Neuronal stem cell (in vitro differentiated cells): ENCODE measurements around the gene SCLT1.
"Not testable (repeated sequence)": the region's sequence is repeated elsewhere in the genome, so short reads cannot be mapped to it uniquely, and the experiment has no call there.

Experiments
- DNase-seq: peaks from one replicate; pipeline ENCODE4 v3.0.0-alpha.2; 2013; ENCODE audit warnings: low spot score
- H2AFZ ChIP-seq: one replicate; pipeline ENCODE4 v1.6.1; 2013; ENCODE audit warnings: mild to moderate bottlenecking, low read length, inconsistent platforms
- H2AK5ac ChIP-seq: 2 replicates; pipeline ENCODE4 v1.6.1; 2013; ENCODE audit warnings: low read depth, mild to moderate bottlenecking, inconsistent platforms, low read length, moderate library complexity, mixed read lengths
- H2BK120ac ChIP-seq: 2 replicates; pipeline ENCODE4 v1.6.1; 2013; ENCODE audit warnings: low read depth, mild to moderate bottlenecking, inconsistent platforms, low read length, moderate library complexity, mixed read lengths
- H2BK12ac ChIP-seq: one replicate; pipeline ENCODE4 v1.6.1; 2013; ENCODE audit warnings: low read length, inconsistent platforms
- H2BK15ac ChIP-seq: 2 replicates; pipeline ENCODE4 v1.6.1; 2013; ENCODE audit warnings: mild to moderate bottlenecking, low read length, inconsistent platforms, mixed read lengths
- H2BK5ac ChIP-seq: one replicate; pipeline ENCODE4 v1.6.1; 2013; ENCODE audit warnings: inconsistent platforms, mild to moderate bottlenecking, low read length, moderate library complexity
- H3K14ac ChIP-seq: one replicate; pipeline ENCODE4 v1.6.1; 2013; ENCODE audit warnings: low read length, inconsistent platforms
- H3K18ac ChIP-seq: 2 replicates; pipeline ENCODE4 v1.6.1; 2013; ENCODE audit warnings: low read length, inconsistent platforms
- H3K23ac ChIP-seq: 2 replicates; pipeline ENCODE4 v1.6.1; 2013; ENCODE audit warnings: low read depth, mild to moderate bottlenecking, mixed read lengths, low read length, inconsistent platforms; ENCODE audit not compliant: poor library complexity
- H3K27ac ChIP-seq: replicated peaks from 3 replicates; pipeline ENCODE4 v1.5.1; 2013; ENCODE audit warnings: low read length, inconsistent platforms
- H3K27me3 ChIP-seq, 3 experiments: 2 replicates each; pipeline ENCODE4 v1.6.1; 2013; ENCODE audit warnings: low read length in 3 of 3, mild to moderate bottlenecking in 2 of 3, inconsistent platforms in 1 of 3, low read depth in 1 of 3, mixed read lengths in 1 of 3, moderate library complexity in 1 of 3; ENCODE audit not compliant: control insufficient read depth in 3 of 3, insufficient read depth in 3 of 3
- H3K36me3 ChIP-seq, 2 donors: replicated peaks in 1 of 2; 2 replicates each; pipeline ENCODE4 v1.6.1; 2013; ENCODE audit warnings: low read length in 2 of 2; ENCODE audit not compliant: control insufficient read depth in 2 of 2, insufficient read depth in 2 of 2
- H3K4ac ChIP-seq: 2 replicates; pipeline ENCODE4 v1.6.1; 2013; ENCODE audit warnings: inconsistent platforms, mild to moderate bottlenecking, low read length, moderate library complexity
- H3K4me1 ChIP-seq, 2 donors: 1 replicate in 1 of 2; 2 replicates in 1 of 2; pipeline ENCODE4 v1.6.1; 2013; ENCODE audit warnings: low read length in 2 of 2, low read depth in 1 of 2; ENCODE audit not compliant: control insufficient read depth in 2 of 2, insufficient read depth in 1 of 2
- H3K4me2 ChIP-seq: one replicate; pipeline ENCODE4 v1.6.1; 2013; ENCODE audit warnings: mild to moderate bottlenecking, low read length, inconsistent platforms; ENCODE audit not compliant: insufficient read depth, poor library complexity, severe bottlenecking
- H3K4me3 ChIP-seq, 2 donors: 2 replicates each; pipeline ENCODE4 v1.5.1; 2013; ENCODE audit warnings: low read length in 2 of 2, mild to moderate bottlenecking in 2 of 2, inconsistent platforms in 1 of 2, moderate library complexity in 1 of 2
- H3K79me1 ChIP-seq: one replicate; pipeline ENCODE4 v1.6.1; 2013; ENCODE audit warnings: low read depth, mild to moderate bottlenecking, inconsistent platforms, low read length, moderate library complexity
- H3K9ac ChIP-seq: one replicate; pipeline ENCODE4 v1.6.1; 2013; ENCODE audit warnings: mild to moderate bottlenecking, low read depth, low read length, inconsistent platforms; ENCODE audit not compliant: poor library complexity
- H3K9me3 ChIP-seq, 2 donors: replicated peaks in 1 of 2; 2 replicates each; pipeline versions ENCODE3 to v1.6.1; 2013; ENCODE audit warnings: low read length in 2 of 2, mild to moderate bottlenecking in 2 of 2, inconsistent platforms in 1 of 2, low read depth in 1 of 2, mixed read lengths in 1 of 2, moderate library complexity in 1 of 2; ENCODE audit not compliant: control insufficient read depth in 2 of 2, insufficient read depth in 1 of 2
- H4K8ac ChIP-seq: one replicate; pipeline ENCODE4 v1.6.1; 2013; ENCODE audit warnings: low read depth, mild to moderate bottlenecking, inconsistent platforms, low read length, moderate library complexity
- H4K91ac ChIP-seq: one replicate; pipeline ENCODE4 v1.6.1; 2013; ENCODE audit warnings: low read length, low read depth, mild to moderate bottlenecking, inconsistent platforms; ENCODE audit not compliant: poor library complexity
- WGBS, 2 donors: extraction: QIAGEN DNeasy Blood & Tissue Kit; methylation state at CpG; one replicate each; pipeline ENCODE4 v1.1.7; 2013; ENCODE audit warnings: missing lambda C conversion rate in 2 of 2, mixed read lengths in 1 of 2; ENCODE audit not compliant: insufficient read length in 2 of 2, insufficient replicate concordance in 1 of 2; ENCODE audit errors: extremely low coverage in 2 of 2; 5-methylcytosine and 5-hydroxymethylcytosine counted together

Gene SCLT1

GRCh38 chr4:129131343-129131742 lies 38.0 kb upstream of the SCLT1 start:
- Histone ChIP-seq H3K27ac (no peak overlapping the region), H2BK120ac (no peak overlapping the region), H4K8ac (no peak overlapping the region), H4K91ac (no peak overlapping the region), H2BK15ac (no peak overlapping the region), H2BK12ac (no peak overlapping the region), H3K36me3 (no peaks in the 10 kb centered on the region), H3K4me3 (no peak overlapping the region), H2BK5ac (no peak overlapping the region), H2AFZ (no peak overlapping the region), H2AK5ac (no peak overlapping the region), H3K27me3 (no peaks in the 10 kb centered on the region), H3K4me1 (no peaks in the 10 kb centered on the region), H3K23ac (no peak overlapping the region), H3K79me1 (no peaks in the 10 kb centered on the region), H3K9me3 (no peaks in the 10 kb centered on the region), H3K4ac (no peak overlapping the region), H3K18ac (no peak overlapping the region), H3K4me2 (no peak overlapping the region), H3K9ac (no peak overlapping the region), H3K14ac (no peak overlapping the region)
- WGBS, 2 donors: no CpG with 5 or more reads among the region's 2 CpGs
- no peak for DNase-seq

DNA sequence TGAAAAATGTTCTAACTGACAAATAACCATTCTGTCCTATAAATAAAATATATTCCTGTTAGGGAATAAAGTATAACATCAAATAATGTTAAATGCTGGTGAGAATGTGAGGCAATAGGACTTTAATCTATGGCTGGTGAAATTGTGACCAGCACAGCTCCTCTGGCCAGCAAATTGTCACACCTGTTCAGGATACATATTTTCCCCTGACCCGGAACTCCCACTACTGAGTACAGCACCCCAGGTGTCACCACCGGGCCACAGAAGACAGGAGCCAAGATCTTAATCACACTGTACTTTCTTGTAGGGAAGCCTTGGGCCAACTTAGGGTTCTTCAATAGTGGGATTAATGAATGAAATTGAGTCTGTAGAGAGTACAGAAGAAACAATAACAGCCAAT lies 35.8 kb upstream of the SCLT1 start:
- H3K4ac ChIP-seq: no peak overlapping the region
- no peaks in the 10 kb centered on the region for H3K79me1 ChIP-seq
- H2BK15ac ChIP-seq: no peak overlapping the region
- H2BK5ac ChIP-seq: no peak overlapping the region
- no peak overlapping the region for H3K14ac ChIP-seq
- H3K36me3 ChIP-seq: no peaks in the 10 kb centered on the region
- no peak for DNase-seq
- H3K9me3 ChIP-seq: no peaks in the 10 kb centered on the region
- no peak overlapping the region for H2BK120ac ChIP-seq
- no peak overlapping the region for H4K8ac ChIP-seq
- H3K4me2 ChIP-seq: no peak overlapping the region
- H4K91ac ChIP-seq: no peak overlapping the region
- no peak overlapping the region for H3K4me3 ChIP-seq
- H2BK12ac ChIP-seq: no peak overlapping the region
- no peak overlapping the region for H3K27ac ChIP-seq
- no peaks in the 10 kb centered on the region for H3K4me1 ChIP-seq
- H3K27me3 ChIP-seq: no peaks in the 10 kb centered on the region
- H3K23ac ChIP-seq: no peak overlapping the region
- H2AK5ac ChIP-seq: no peak overlapping the region
- H3K9ac ChIP-seq: no peak overlapping the region
- no peak overlapping the region for H3K18ac ChIP-seq
- WGBS, 2 donors: no CpG with 5 or more reads among the region's 2 CpGs
- no peak overlapping the region for H2AFZ ChIP-seq

DNA sequence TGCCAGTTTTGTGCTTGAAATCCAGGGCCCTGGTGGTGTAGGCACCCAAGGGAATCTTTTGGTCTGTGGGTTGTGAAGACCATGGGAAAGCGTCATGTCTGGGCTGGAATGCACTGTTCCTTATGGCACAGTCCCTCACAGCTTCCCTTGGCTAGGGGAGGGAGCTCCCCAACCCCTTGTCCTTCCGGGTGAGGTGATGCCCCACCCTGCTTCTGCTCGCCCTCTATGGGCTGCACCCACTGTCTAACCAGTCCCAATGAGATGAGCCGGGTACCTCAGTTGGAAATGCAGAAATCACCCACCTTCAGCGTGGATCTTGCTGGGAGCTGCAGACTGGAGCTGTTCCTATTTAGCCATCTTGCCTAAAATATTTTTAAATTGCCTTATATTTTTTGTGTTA lies 33.3 kb upstream of the SCLT1 start:
- H3K14ac ChIP-seq, H3K4ac ChIP-seq, H3K9me3 ChIP-seq, H3K36me3 ChIP-seq, H3K27ac ChIP-seq, H2BK120ac ChIP-seq, H3K23ac ChIP-seq, H3K79me1 ChIP-seq, H2BK15ac ChIP-seq, H2AK5ac ChIP-seq, H3K9ac ChIP-seq, H3K27me3 ChIP-seq, H3K4me2 ChIP-seq, H2BK5ac ChIP-seq, H3K4me3 ChIP-seq, H2BK12ac ChIP-seq, H3K4me1 ChIP-seq, H3K18ac ChIP-seq, H4K8ac ChIP-seq, H4K91ac ChIP-seq, DNase-seq: not testable (repeated sequence)
- WGBS, 2 donors: no CpG with 5 or more reads among the region's 5 CpGs
- H2AFZ ChIP-seq: peak overlapping the region; percentile 77

DNA sequence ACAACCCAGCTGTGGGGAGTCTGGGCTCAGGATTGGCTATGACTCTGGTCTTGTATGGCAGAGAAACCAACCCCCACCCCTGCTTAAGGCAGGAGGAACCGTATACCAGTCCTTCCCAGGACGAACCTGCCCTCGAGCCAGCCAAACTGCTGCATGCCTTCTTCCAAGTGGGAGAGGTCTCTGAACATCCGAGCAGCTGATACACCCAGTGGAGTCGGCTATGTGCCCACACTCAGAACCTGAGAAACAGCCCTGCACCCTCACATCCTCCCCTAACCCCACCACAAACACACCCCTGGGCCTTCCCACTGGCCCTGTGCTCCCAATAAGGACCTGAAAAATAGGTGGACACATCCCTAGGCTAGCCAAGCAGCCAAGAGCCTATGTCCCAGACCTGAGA lies 24.4 kb upstream of the SCLT1 start:
- Histone ChIP-seq H3K4ac (no peak overlapping the region), H3K9ac (peak overlapping the region; percentile 54), H2AFZ (no peak overlapping the region), H3K4me1 (no peaks in the 10 kb centered on the region), H3K4me2 (no peak overlapping the region), H3K79me1 (no peaks in the 10 kb centered on the region), H3K9me3 (no peaks in the 10 kb centered on the region), H2BK5ac (no peak overlapping the region), H2BK12ac (no peak overlapping the region), H3K14ac (peak overlapping the region; percentile 42), H4K8ac (no peak overlapping the region), H4K91ac (no peak overlapping the region), H3K27ac (no peak overlapping the region), H3K4me3 (no peak overlapping the region), H2BK15ac (no peak overlapping the region), H3K36me3 (no peaks in the 10 kb centered on the region), H3K27me3 (no peaks in the 10 kb centered on the region), H3K23ac (no peak overlapping the region), H2AK5ac (peak overlapping the region; percentile 83), H3K18ac (peak overlapping the region; percentile 64), H2BK120ac (no peak overlapping the region)
- no peak for DNase-seq
- WGBS, 2 donors: no CpG with 5 or more reads among the region's 5 CpGs
